ENCODE results near the gene SERTAD1.

Gene SERTAD1

DNA sequence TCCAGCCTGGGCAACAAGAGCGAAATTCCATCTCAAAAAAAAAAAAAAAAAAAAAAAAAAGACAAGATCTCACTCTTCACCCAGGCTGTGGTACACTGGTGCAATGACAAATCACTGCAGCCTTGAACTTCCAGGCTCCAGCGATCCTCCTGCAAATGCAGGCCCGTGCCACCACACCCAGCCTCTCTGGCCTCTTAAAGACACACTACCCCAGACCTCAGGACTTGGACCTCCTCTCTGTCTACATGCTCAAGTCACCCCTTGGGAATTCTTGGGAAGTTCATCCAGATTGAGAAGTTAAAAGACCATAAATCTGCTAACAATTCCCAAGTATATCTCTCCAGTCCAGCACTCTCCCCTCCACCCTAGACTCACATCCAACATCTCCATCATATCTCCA lies 25.2 kb downstream of the SERTAD1 start:
- no peak for DNase-seq

DNA sequence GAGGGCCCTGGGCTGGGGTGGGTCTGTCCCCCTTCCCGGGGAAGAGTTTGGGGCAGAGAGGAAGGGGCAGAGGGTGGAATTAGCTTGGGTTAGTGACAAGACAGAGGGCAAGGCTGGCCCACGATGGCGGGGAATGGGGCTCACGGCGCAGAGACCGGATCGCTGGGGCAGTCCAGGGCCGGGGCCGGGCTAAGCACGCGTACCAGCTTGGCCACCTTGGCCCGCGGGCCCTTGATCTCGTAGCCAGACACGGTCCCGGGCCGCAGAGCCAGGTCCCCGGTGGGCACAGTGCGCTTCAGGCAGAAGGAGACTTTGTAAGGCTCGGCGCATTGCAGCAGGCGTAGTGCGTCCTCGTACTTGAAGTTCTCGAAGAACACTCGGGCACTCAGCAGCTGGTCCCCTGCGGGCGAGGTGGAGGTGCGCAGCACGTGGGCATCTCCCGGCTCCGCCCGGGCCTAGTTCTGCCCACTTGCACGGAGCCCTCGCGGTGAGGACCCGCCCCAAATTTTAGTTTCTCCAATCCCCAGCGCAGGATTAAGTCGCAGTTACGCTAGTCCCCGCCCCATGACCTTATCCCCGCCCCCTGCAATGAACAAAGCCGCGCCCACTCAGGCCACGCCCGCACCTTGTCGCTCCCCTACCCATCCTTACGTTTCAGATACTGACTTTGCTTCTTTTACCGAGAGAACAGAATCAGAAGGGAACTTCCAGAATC lies 27.2 kb downstream of the SERTAD1 start:
- DNase-seq = peak; percentile 9 to 72 (median 52)

GRCh38 chr19:40397568-40397906 lies 28.3 kb downstream of the SERTAD1 start:
- DNase-seq = no peak

- no peak for DNase-seq
Measured at GRCh38 chr19:40396886-40397567, 28.8 kb downstream of the SERTAD1 start.

- no peak for DNase-seq
Measured at GRCh38 chr19:40395956-40396355, 29.8 kb downstream of the SERTAD1 start.

DNA sequence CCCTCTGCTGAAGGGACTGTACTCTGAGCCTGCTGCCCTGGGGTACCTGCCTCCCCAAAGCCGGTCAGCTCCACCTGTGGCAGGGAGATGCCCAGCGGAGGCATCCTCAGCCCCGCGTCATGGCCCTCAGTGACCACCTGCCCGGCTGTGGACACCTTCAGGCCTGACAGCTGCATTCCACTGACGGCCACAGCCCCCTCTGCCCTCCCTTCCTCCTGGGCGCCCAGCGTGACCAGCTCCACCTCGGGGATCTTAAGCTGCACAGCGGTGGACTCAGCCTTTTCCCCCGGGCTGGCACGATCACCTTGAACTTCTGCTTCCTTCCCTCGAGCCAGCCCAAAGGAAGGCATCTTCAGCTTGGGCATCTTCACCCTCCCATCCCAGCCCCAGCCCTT lies 31.0 kb downstream of the SERTAD1 start:
- no peak for DNase-seq

- no peak for DNase-seq
Measured at GRCh38 chr19:40393894-40394815, 31.6 kb downstream of the SERTAD1 start.

- DNase-seq = no peak
Measured at GRCh38 chr19:40392894-40393517, 32.8 kb downstream of the SERTAD1 start.

DNA sequence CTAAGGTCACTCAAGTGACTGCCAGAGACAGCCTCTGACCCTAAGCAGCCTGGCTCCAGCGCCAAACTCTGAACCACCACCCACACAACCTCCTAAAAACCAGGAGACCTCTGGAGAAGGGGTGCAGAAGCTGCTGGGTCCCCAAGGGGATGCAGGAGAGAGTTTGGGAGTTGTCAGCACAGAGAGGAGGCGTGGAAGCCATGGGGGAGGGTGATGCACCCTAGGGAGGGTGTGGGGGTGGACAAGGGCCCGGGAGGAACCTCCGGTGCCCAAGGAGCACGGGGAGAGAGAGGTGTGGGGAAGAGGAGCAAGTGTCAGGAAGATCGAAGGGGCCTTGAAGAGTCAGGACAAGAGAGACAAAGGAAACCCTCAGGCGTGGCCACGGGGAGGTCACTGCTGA lies 33.7 kb downstream of the SERTAD1 start:
- no peak for DNase-seq

GRCh38 chr19:40390084-40390742 lies 35.6 kb downstream of the SERTAD1 start, which contains the start of gene HIPK4:
TSS of gene HIPK4 (minus strand) at chr19:40390181. CDS start at chr19:40389902, 279 bp downstream.
- DNase-seq = no peak

DNA sequence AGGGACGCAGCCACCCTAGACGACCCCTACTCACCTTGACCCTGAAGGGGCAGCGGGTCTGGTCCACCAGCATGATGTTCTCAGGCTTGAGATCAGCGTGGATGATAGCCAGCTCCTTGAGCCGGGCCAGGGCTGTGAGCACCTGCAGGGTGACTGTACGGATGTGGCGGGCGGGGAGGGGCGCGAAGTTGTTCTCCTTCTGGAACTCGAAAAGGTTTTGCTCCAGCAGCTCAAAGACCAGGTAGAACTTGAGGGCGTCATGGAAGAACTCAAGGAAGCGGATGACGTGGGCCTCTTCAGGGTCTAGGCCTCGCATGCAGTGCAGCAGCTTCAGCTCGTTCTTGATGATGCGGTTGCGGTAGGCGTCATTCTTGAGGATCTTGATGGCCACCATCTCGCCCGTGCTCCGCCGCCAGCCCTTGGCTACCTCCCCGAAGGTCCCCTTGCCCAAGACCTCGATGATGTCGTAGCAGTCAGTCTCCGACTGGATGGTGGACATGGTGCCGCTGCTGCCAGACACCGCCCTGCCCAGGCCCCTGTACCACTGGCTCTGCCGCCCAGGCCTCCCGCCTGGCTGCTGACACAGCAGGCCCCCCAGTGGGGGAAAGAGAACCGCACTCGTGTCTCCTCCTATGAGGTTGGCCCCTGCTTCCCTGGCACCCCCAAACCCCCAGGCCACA lies 36.2 kb downstream of the SERTAD1 start:
- no peak for DNase-seq

- DNase-seq = no peak
Measured at GRCh38 chr19:40388481-40388880, 37.3 kb downstream of the SERTAD1 start.

DNA sequence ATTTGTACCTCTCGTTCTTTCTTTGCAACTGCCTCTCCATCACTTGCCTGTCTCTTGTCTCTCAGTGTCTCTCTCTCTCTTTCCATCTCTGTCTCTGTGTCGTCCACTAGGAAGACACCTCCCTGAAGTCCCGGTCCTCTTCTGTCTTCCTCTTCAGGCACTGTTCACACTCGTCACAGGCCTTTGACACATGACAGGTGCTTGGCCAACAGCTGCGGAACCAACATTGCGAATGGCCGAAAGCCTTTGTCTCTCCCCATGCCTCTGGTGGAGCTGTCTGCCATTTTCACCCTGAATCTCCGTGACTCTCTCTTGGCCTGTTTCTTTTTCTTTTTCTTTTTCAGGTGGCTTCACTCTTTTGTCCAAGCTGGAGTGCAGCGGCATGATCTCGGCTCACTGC lies 38.6 kb downstream of the SERTAD1 start:
- no peak for DNase-seq

GRCh38 chr19:40383668-40384248 lies 42.0 kb downstream of the SERTAD1 start:
- DNase-seq = no peak

DNA sequence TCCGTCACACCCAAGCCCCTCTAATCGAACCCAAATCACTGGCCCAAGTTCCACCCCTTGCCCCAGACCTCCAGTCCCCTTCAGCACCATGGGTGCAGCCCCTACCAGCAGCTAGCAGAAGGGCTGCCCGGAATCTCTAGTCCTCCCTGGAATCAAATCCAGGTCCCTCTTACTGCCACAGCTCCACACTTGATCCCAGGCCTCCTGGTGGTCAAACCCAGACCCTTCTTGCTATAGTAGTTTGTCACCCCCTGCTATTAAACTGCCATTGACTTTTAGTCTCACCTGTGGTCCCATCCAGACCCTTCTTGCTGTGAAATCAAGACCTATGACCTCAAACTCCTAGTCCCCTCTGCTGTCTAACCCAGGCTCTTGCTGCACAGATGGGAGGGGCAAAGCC lies 44.5 kb downstream of the SERTAD1 start:
- no peak for DNase-seq

DNA sequence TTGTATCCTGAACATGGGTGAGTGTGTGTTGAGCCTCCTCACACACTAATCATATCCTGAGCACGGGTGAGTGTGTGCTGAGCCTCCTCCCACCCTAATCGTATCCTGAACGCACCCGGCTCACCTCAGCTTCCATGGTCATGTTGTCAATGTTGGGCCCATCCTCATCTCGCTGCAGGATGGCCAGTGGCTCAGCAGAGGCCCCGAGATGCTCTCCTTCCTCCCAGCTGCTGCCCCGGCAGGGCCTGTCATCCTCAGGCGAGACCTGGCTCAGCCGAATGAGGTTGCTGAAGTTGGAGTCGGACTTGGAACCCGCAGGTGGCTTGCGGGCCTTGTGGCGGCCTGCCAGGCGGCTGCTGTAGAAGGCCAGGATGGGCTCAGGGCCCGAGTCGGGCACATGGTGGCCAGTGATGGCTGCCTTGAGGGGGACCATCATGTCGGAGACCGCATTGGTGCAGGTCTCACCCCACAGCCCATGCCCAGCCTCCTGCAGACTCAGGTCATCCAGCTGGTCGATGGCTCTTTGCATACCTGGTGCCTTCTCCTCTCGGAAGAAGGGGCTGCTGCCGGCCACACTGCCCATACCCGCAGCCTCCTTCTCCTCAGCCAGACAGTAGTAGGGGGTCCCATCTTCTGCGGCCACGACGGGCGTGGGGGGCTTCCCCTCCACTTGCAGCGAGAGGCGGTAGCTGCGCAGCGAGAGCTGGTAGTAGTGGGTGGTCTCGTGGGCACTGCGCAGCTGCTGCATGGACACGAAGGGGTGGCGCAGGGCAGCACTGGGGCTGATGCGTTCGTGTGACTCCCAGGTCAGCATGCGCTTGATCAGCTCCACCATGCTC lies 45.4 kb downstream of the SERTAD1 start:
- no peak for DNase-seq

DNA sequence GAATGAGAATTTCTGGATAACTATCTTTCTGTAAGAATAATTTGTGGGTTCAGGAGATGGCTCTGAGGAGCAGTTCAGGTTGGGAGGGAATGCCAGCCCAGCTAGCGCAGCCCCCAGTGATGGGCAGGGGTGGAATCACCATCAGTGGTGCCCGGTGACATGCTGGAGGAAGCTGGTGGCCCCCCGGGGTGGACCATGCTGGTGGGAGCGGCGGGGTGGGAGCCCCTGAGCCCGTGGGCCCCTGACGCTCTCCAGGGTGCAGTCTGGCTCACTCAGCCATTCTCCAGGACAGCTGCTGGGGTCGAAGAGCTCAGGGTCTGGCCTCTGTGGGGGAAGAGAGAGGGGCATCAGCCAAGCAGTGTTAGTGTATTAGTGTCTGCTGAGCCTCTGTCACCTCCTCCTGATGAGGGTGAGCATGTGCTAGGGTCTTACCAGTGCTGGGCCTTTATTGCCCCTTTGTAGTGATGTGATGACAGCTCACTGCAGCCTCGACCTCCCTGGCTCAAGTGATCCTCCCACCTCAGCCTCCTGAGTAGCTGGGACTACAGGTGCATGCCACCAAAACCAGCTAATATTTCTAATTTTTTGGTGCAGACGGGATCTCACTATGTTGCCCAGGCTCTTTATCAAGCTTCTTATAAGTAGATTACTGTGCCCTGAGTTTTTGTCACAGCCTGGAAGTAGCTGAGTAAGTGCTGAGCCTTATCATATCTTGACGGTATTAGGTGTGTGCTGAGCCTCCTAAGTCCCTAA lies 46.2 kb downstream of the SERTAD1 start:
- no peak for DNase-seq

DNA sequence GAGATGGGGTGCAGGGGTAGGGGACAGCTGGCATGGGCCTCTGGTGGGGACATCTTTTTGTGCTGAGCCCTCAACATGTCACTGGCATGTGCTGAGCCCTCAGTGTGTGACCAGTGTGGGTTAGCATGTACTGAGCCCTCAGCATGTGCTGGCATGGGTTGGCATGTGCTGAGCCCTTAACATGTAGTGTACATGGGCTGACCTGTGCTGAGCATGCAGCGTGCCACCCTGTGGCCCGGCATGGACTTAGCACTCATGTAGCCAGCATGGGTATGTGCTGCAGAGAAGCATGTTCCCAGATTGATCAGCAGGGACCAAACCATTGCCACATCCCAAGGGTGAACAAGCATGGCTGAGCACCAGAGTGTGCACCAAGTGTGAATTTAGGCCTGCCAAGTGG lies 47.3 kb downstream of the SERTAD1 start:
- DNase-seq = no peak

- DNase-seq = no peak
Measured at GRCh38 chr19:40377876-40378385, 47.9 kb downstream of the SERTAD1 start.

Measured in T-helper 2 cell (primary cell).